Ascending aorta (tissue), 2 donors: ENCODE results near the gene CXorf49B. TPM values are rescaled to one million over a fixed set of nuclear protein-coding genes. Genes with fewer than 3 reads are reported as not detected.
"Not testable (repeated sequence)": the region's sequence is repeated elsewhere in the genome, so short reads cannot be mapped to it uniquely, and the experiment has no call there.

Experiments
- DNase-seq, 2 donors: peaks; one replicate each; pipeline ENCODE4 v3.0.0-alpha.2; 2019; ENCODE audit warnings: low spot score in 2 of 2
- H3K27ac ChIP-seq, 2 donors: fragments of 200-600 bp; sonication (generic); one replicate each; pipeline ENCODE4 v1.5.1; 2016 to 2017; ENCODE audit warnings: mild to moderate bottlenecking in 1 of 2
- H3K27me3 ChIP-seq: fragments of 200-600 bp; sonication (generic); one replicate; pipeline ENCODE4 v1.5.1; 2017
- H3K36me3 ChIP-seq, 2 donors: fragments of 200-600 bp; sonication (generic); one replicate each; pipeline ENCODE4 v1.5.1; 2016
- H3K4me1 ChIP-seq, 2 donors: fragments of 200-600 bp; sonication (generic); one replicate each; pipeline ENCODE4 v1.5.1; 2016 to 2017; ENCODE audit warnings: mild to moderate bottlenecking in 1 of 2
- H3K4me3 ChIP-seq, 2 donors: fragments of 200-600 bp; sonication (generic); one replicate each; pipeline ENCODE4 v1.5.1; 2016 to 2017; ENCODE audit warnings: mild to moderate bottlenecking in 1 of 2
- H3K9me3 ChIP-seq, 2 donors: fragments of 200-600 bp; sonication (generic); one replicate each; pipeline ENCODE4 v1.5.1; 2016
- intact Hi-C: fragments of 100-400 bp; cut with DNase I; formaldehyde crosslinking; loops from one replicate; pipeline ENCODE4 v1.15.1; 2023
- total RNA-seq: library from RNA; depleted of rRNA; stranded (reverse); fragments of >200 nt; gene quantifications from one replicate; pipeline ENCODE4 v1.1.0, GENCODE V29; 2016
- TF ChIP-seq, protein P1 (sequence below), 3 experiments: fragments of 200-600 bp in 2 of 3; fragments of 450-650 bp in 1 of 3; sonication (generic) in 2 of 3; IDR thresholded peaks; one replicate each; pipeline ENCODE4 v1.5.1; 2016 to 2019; ENCODE audit warnings: antibody characterized with exemption in 3 of 3, mild to moderate bottlenecking in 1 of 3, moderate library complexity in 1 of 3

CXorf49B gene
- total RNA-seq, 1 donor from 2014 or later, result not detected

DNA sequence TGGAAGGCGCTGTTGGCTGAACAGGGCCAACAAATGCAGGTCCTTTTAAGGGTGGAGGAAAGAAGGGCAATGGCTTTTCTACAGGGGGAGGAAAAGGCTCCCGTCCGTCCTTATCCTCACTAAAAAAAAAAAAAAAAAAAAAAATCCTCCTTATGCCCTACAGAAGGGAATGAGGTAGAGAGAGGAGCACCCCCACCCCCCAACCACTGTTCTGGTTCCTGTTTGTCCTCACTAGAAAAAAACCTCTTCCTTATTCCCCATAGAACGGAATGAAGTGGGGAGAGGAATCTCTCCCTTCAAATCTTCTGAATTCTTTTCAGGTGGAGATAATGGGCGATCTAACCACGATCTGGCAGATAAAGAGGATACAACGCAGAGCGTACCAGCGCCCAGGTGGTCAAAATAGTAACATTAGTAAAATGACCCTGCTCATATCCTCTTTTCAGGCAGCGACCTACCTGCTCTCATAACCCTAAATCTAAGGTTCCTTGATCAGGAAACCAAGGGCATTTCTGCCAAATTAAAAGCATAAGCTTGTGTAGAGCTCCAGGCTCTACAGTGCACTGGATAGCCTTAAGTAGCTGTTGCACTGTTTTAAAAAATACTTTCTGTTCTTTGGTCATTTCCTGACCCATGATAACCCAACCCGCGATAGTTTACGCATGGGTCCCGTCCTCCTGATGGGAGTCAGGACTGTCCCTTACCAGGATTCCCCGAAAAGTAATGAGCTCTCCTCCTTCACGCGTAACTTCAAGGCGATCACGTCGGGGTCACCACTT, 20.6 kb downstream of the CXorf49B start:
- H3K9me3 ChIP-seq, H3K4me1 ChIP-seq, DNase-seq, H3K27ac ChIP-seq, intact Hi-C loops, H3K27me3 ChIP-seq, H3K4me3 ChIP-seq, H3K36me3 ChIP-seq: not testable (repeated sequence)

DNA sequence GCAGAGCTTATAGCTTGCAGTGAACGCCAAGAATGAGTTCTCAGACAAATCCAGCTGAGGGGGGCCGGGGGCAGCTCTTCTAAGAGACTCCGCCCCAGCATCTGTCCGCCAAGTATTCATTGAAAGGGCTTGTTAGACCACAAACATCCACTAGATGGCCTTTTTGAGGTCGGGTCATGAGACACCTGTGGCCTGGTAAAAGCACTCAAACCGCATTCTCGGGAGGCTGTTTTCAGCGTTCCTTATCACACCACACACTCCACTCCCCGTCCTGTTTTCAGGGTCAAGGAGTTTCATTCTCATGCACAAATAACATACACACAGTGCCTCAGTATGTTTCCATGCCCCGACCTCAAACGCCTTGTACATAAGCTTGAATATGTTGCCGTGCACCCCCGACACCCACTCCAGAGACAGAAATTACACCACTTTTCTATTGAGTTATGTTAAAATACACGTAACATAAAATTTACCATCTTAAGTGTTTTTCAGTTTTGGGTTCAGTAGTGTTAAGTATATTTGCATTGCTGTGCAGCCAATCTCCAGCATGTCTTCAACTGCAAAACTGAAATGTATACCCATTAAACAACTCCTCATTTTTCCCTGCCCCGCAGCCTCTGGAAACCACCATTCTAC, 21.3 kb downstream of the CXorf49B start:
- DNase-seq, H3K27ac ChIP-seq, H3K4me3 ChIP-seq, intact Hi-C loops, H3K27me3 ChIP-seq, H3K4me1 ChIP-seq, H3K9me3 ChIP-seq, H3K36me3 ChIP-seq: not testable (repeated sequence)

DNA sequence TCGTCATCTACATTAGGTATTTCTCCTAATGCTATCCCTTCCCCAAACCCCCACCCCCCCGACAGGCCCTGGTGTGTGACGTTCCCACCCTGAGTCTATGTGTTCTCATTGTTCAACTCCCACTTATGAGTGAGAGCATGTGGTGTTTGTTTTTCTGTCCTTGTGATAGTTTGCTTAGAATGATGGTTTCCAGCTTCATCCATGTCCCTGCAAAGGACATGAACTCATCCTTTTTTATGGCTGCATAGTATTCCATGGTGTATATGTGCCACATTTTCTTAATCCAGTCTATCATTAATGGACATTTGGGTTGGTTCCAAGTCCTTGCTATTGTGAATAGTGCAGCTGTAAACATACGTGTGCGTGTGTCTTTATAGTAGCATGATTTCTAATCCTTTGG, 43.3 kb downstream of the CXorf49B start:
- DNase-seq, intact Hi-C loops, H3K27me3 ChIP-seq, H3K9me3 ChIP-seq, H3K36me3 ChIP-seq, H3K4me3 ChIP-seq, H3K4me1 ChIP-seq, H3K27ac ChIP-seq: not testable (repeated sequence)

DNA sequence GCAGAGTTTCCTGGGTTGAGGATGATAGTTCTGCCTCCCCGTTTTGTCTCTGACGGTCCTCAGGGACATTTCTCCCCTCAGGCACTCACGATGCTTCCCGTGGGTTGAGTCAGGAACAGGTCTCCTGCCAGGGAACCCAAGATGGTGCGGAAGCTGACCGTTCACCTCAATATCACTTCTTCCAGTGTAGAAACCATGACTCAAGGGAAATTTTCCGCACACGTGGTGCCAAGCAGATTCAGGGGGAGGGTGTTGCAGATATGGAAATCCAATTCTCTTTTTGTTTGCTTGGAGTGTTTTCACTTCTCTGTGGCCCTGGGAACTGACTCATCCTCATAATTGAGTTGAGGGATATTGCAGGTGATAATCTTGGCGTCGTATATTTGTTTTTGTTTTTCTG, 46.7 kb downstream of the CXorf49B start:
- TF ChIP-seq, protein P1, sequence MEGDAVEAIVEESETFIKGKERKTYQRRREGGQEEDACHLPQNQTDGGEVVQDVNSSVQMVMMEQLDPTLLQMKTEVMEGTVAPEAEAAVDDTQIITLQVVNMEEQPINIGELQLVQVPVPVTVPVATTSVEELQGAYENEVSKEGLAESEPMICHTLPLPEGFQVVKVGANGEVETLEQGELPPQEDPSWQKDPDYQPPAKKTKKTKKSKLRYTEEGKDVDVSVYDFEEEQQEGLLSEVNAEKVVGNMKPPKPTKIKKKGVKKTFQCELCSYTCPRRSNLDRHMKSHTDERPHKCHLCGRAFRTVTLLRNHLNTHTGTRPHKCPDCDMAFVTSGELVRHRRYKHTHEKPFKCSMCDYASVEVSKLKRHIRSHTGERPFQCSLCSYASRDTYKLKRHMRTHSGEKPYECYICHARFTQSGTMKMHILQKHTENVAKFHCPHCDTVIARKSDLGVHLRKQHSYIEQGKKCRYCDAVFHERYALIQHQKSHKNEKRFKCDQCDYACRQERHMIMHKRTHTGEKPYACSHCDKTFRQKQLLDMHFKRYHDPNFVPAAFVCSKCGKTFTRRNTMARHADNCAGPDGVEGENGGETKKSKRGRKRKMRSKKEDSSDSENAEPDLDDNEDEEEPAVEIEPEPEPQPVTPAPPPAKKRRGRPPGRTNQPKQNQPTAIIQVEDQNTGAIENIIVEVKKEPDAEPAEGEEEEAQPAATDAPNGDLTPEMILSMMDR (IDR thresholded peaks at IDR 0.05), result no peak
- Histone ChIP-seq H3K36me3 (no peaks in the 10 kb centered on the region), H3K27ac (no peak overlapping the region), H3K4me3 (no peak overlapping the region), H3K9me3 (peaks cover 0 to 6% of the 10 kb centered on the region in 2 donors), H3K27me3 (no peaks in the 10 kb centered on the region), H3K4me1 (no peaks in the 10 kb centered on the region)
- intact Hi-C loops, result no loop called here
- DNase-seq, result no peak

DNA sequence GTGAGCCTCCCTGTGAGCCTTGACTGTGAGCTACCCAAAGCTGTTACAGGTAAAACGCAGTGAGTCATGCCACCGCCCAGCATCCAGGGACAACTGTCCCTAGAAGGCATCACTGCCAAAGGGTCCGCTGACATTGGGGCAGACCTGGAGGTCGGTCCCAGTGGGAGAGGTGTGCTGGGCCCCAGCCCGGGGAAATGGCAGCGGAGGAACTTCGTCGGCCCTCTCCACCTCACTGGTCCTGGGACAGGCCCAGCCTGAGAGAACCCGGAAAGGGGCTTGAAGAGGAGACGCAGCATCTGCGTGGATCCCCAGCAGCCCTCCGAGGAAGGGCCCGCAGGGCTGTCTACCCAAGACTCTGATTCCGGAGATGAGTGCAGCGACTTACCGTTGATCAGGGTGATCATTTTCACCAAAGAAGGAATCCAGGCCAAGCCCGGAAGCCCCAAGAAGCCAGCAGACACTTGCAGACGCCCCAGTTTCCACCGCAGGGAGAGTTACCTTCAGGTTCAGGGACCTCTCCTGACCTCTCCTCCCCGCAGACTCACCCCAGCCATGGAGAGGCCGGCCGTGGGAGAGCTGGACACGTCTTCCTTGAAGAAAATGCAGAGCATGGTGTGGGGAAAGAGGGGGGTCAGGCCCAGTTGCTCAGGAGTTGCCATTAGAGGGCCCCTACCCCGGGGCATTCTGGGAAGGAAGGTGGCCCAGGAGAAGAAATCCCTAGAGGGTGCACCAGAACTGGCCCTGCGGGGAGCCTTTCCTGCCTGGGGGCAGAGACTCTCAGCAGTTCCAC, 51.2 kb downstream of the CXorf49B start:
- Histone ChIP-seq H3K4me3 (no peak overlapping the region), H3K27me3 (no peaks in the 10 kb centered on the region), H3K36me3 (no peaks in the 10 kb centered on the region), H3K27ac (no peak overlapping the region), H3K4me1 (no peaks in the 10 kb centered on the region), H3K9me3 (no peaks in the 10 kb centered on the region)
- TF ChIP-seq, protein P1 (IDR thresholded peaks at IDR 0.05), result no peak
- no peak for DNase-seq
- intact Hi-C loops, result no loop called here

DNA sequence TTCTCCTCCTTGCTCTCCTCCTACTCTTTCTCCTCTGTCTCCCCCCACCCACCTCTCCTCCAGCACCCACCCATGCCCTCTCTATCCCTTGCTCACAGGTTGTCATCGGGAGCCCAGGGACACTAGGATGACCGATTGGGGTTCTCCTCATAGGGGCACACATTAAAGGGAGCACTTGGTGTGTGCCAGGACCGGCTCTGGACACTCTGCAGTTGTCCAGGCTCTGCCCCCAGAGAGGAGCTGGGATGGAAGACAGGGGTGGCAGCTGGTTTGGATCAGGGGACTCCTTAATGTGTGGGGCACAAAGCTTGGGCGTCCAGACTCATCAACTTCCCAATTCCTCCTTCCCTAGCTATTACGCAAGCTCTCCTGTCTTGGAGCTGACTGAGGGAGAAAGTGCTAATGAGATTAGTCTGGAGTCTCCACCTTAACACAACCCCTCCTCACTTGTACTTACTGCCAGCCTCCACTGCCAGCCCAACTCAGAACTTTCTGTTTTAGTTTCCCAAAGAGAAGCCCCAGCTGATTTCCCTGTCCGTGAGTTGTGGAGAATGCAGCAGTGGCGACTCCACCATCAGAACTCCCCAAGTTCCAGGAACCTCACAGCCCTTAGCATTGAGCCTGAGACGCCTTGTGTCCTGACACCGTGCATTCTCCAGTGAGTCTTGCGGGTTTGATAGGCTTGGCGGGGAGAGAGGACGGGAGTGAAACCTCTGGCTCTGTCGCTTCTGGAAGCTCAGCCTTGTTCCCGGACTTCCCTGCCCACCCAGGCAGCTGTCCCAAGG, 52.2 kb downstream of the CXorf49B start:
- Histone ChIP-seq H3K9me3 (no peaks in the 10 kb centered on the region), H3K36me3 (no peaks in the 10 kb centered on the region), H3K4me1 (no peaks in the 10 kb centered on the region), H3K27me3 (no peaks in the 10 kb centered on the region), H3K4me3 (no peak overlapping the region), H3K27ac (no peak overlapping the region)
- intact Hi-C loops, result no loop called here
- no peak for DNase-seq
- TF ChIP-seq, protein P1 (IDR thresholded peaks at IDR 0.05), result no peak
